H1 (cell line): ENCODE results near the gene PDF. TPM values are rescaled to one million over a fixed set of nuclear protein-coding genes. Genes with fewer than 3 reads are reported as not detected.

Experiments used
- CTCF ChIA-PET: fragments of 300-600 bp; sonication (Branson Sonifier 250); formaldehyde crosslinking; loops from one replicate; lab custom pipeline; 2021; ENCODE audit not compliant: partially characterized antibody; lab: Charles Lee
- POLR2A ChIA-PET: fragments of 300-600 bp; sonication (Branson Sonifier 250); formaldehyde crosslinking; loops from one replicate; lab custom pipeline; 2021; ENCODE audit warnings: inconsistent platforms; ENCODE audit not compliant: partially characterized antibody; lab: Charles Lee
- DNase-seq, 2 experiments: peaks; one replicate each; pipeline versions ENCODE4 v3.0.0 to v3.0.0-alpha.2; 2010 to 2022; ENCODE audit warnings: low spot score in 2 of 2, low read depth in 1 of 2, mixed read lengths in 1 of 2
- FAIRE-seq: peaks from 2 replicates; lab custom pipeline; 2011; peaks lifted over from hg19 to GRCh38; lab: Jason Lieb, UNC
- H2AFZ ChIP-seq: 2 replicates; pipeline ENCODE4 v1.8.1; 2012; ENCODE audit warnings: low read length, inconsistent platforms
- H2AK5ac ChIP-seq: 2 replicates; pipeline ENCODE4 v1.6.1; 2013; ENCODE audit warnings: low read depth, low read length
- H2BK120ac ChIP-seq: replicated peaks from 2 replicates; pipeline ENCODE3; 2013; ENCODE audit warnings: low read depth, low read length, inconsistent platforms
- H2BK12ac ChIP-seq: 2 replicates; pipeline ENCODE4 v1.6.1; 2013; ENCODE audit warnings: low read depth, low read length
- H2BK15ac ChIP-seq: 2 replicates; pipeline ENCODE4 v1.6.1; 2013; ENCODE audit warnings: low read length
- H2BK20ac ChIP-seq: 2 replicates; pipeline ENCODE4 v1.6.1; 2013; ENCODE audit warnings: low read length
- H2BK5ac ChIP-seq: 2 replicates; pipeline ENCODE4 v1.6.1; 2013; ENCODE audit warnings: low read depth, low read length
- H3K14ac ChIP-seq: 2 replicates; pipeline ENCODE4 v1.6.1; 2013; ENCODE audit warnings: inconsistent platforms; ENCODE audit not compliant: insufficient read length
- H3K18ac ChIP-seq: 2 replicates; pipeline ENCODE4 v1.6.1; 2013; ENCODE audit warnings: low read length; ENCODE audit errors: extremely low read depth
- H3K23ac ChIP-seq: 2 replicates; pipeline ENCODE4 v1.6.1; 2013; ENCODE audit warnings: inconsistent platforms; ENCODE audit not compliant: insufficient read length
- H3K23me2 ChIP-seq: 2 replicates; pipeline ENCODE4 v1.6.1; 2013; ENCODE audit warnings: low read depth, low read length
- H3K27ac ChIP-seq: 2 replicates; pipeline ENCODE4 v1.6.1; 2011; ENCODE audit warnings: low read depth, low read length, inconsistent platforms
- H3K27me3 ChIP-seq, 4 experiments: replicated peaks in 1 of 4; 1 replicate in 1 of 4; 2 replicates in 3 of 4; pipeline versions ENCODE4 v1.6.1 to v1.8.1; 2011 to 2013; ENCODE audit warnings: low read length in 3 of 4, mild to moderate bottlenecking in 3 of 4, inconsistent platforms in 2 of 4, mixed read lengths in 2 of 4, moderate library complexity in 1 of 4; ENCODE audit not compliant: control insufficient read depth in 3 of 4, insufficient read depth in 3 of 4; ENCODE audit errors: extremely low read depth in 1 of 4
- H3K36me3 ChIP-seq, 4 experiments: 2 replicates each; pipeline versions ENCODE4 v1.6.1 to v1.8.1; 2011 to 2013; ENCODE audit warnings: mild to moderate bottlenecking in 4 of 4, low read length in 3 of 4, moderate library complexity in 2 of 4, control low read depth in 1 of 4, inconsistent platforms in 1 of 4; ENCODE audit not compliant: insufficient read depth in 4 of 4, control insufficient read depth in 2 of 4
- H3K4ac ChIP-seq: replicated peaks from 2 replicates; pipeline ENCODE3; 2013; ENCODE audit warnings: low read length, low read depth, mixed read lengths, inconsistent platforms; ENCODE audit not compliant: insufficient read length
- H3K4me1 ChIP-seq, 4 experiments: replicated peaks in 1 of 4; 1 replicate in 1 of 4; 2 replicates in 3 of 4; pipeline versions ENCODE4 v1.6.1 to v1.8.1; 2011 to 2013; ENCODE audit warnings: low read length in 3 of 4, inconsistent platforms in 2 of 4, mixed read lengths in 1 of 4; ENCODE audit not compliant: insufficient read depth in 4 of 4, control insufficient read depth in 3 of 4
- H3K4me2 ChIP-seq, 2 experiments: 2 replicates each; pipeline versions ENCODE4 v1.6.1 to v1.8.1; 2011 to 2013; ENCODE audit warnings: low read depth in 2 of 2, low read length in 2 of 2, control low read depth in 1 of 2, inconsistent platforms in 1 of 2, mild to moderate bottlenecking in 1 of 2; ENCODE audit not compliant: insufficient read depth in 1 of 2
- H3K4me3 ChIP-seq, 4 experiments: fragments of 200-600, 300-600 bp in 1 of 4; sonication (generic), shearing (Covaris generic), sonication (Bioruptor Twin) in 1 of 4; 2 replicates each; pipeline versions ENCODE4 v1.5.1 to v1.8.1; 2011 to 2016; ENCODE audit warnings: low read length in 4 of 4, low read depth in 3 of 4, control low read depth in 2 of 4, inconsistent platforms in 2 of 4, mild to moderate bottlenecking in 2 of 4, mixed read lengths in 1 of 4, moderate library complexity in 1 of 4; ENCODE audit not compliant: insufficient read depth in 2 of 4; ENCODE audit errors: extremely low read depth in 1 of 4
- H3K56ac ChIP-seq: replicated peaks from 2 replicates; pipeline ENCODE3; 2013; ENCODE audit warnings: low read depth, mild to moderate bottlenecking, mixed read lengths, low read length, inconsistent platforms; ENCODE audit not compliant: insufficient read length
- H3K79me1 ChIP-seq: 2 replicates; pipeline ENCODE4 v1.6.1; 2013; ENCODE audit warnings: low read depth, low read length, control low read depth
- H3K79me2 ChIP-seq, 2 experiments: 2 replicates each; pipeline versions ENCODE4 v1.6.1 to v1.8.1; 2012 to 2013; ENCODE audit warnings: low read length in 2 of 2, mild to moderate bottlenecking in 2 of 2, inconsistent platforms in 1 of 2; ENCODE audit not compliant: insufficient read depth in 2 of 2, control insufficient read depth in 1 of 2
- H3K9ac ChIP-seq, 4 experiments: replicated peaks in 1 of 4; 1 replicate in 1 of 4; 2 replicates in 3 of 4; pipeline versions ENCODE4 v1.6.1 to v1.8.1; 2011 to 2013; ENCODE audit warnings: low read depth in 3 of 4, low read length in 3 of 4, control low read depth in 2 of 4, mild to moderate bottlenecking in 2 of 4, moderate library complexity in 2 of 4, inconsistent platforms in 1 of 4; ENCODE audit errors: extremely low read depth in 1 of 4
- H3K9me3 ChIP-seq, 2 experiments: 2 replicates each; pipeline versions ENCODE4 v1.6.1 to v1.8.1; 2012 to 2013; ENCODE audit warnings: mild to moderate bottlenecking in 2 of 2, moderate library complexity in 2 of 2, control low read depth in 1 of 2, inconsistent platforms in 1 of 2, low read depth in 1 of 2, low read length in 1 of 2, mixed read lengths in 1 of 2; ENCODE audit not compliant: insufficient read depth in 2 of 2
- H4K20me1 ChIP-seq, 2 experiments: replicated peaks in 1 of 2; 2 replicates each; pipeline versions ENCODE3 to v1.8.1; 2011 to 2013; ENCODE audit warnings: inconsistent platforms in 2 of 2, low read length in 2 of 2, mild to moderate bottlenecking in 1 of 2; ENCODE audit not compliant: insufficient read depth in 2 of 2, control insufficient read depth in 1 of 2
- H4K5ac ChIP-seq: 2 replicates; pipeline ENCODE4 v1.6.1; 2013; ENCODE audit warnings: low read length, low read depth, mixed read lengths, inconsistent platforms; ENCODE audit not compliant: insufficient read length
- H4K8ac ChIP-seq: 2 replicates; pipeline ENCODE4 v1.8.0; 2013; ENCODE audit warnings: mild to moderate bottlenecking, moderate library complexity, low read length, inconsistent platforms; ENCODE audit not compliant: insufficient read depth; ENCODE audit errors: extremely low read depth
- H4K91ac ChIP-seq: replicated peaks from 2 replicates; pipeline ENCODE3; 2013; ENCODE audit warnings: low read length, mixed read lengths, inconsistent platforms; ENCODE audit not compliant: insufficient read length
- ATF3 ChIP-seq: IDR thresholded peaks from 2 replicates; pipeline ENCODE4 v1.6.1; 2011; ENCODE audit warnings: low read depth, mild to moderate bottlenecking, low read length; ENCODE audit not compliant: insufficient read depth
- JUND ChIP-seq: IDR thresholded peaks from 2 replicates; pipeline ENCODE4 v1.6.1; 2011; ENCODE audit warnings: mild to moderate bottlenecking, improper control_type of control experiment, low read length
- KDM5A ChIP-seq: fragments of 200-600 bp; IDR thresholded peaks from 2 replicates; pipeline ENCODE4 v1.7.1; 2012; ENCODE audit warnings: mild to moderate bottlenecking, low read length, inconsistent platforms, mixed read lengths
- RAD21 ChIP-seq, 2 experiments: IDR thresholded peaks in 1 of 2; conservative IDR thresholded peaks in 1 of 2; 2 replicates each; pipeline ENCODE4 v1.6.1; 2011; ENCODE audit warnings: low read depth in 2 of 2, low read length in 2 of 2, improper control_type of control experiment in 1 of 2, inconsistent platforms in 1 of 2, mild to moderate bottlenecking in 1 of 2, moderate library complexity in 1 of 2
- SIX5 ChIP-seq: IDR thresholded peaks from 2 replicates; pipeline ENCODE4 v1.6.1; 2011; ENCODE audit warnings: mild to moderate bottlenecking, low read depth, low read length
- SP4 ChIP-seq: IDR thresholded peaks from 2 replicates; pipeline ENCODE4 v1.6.1; 2012; ENCODE audit warnings: low read length, inconsistent platforms
- TBP ChIP-seq: IDR thresholded peaks from 2 replicates; pipeline ENCODE4 v1.6.1; 2011; ENCODE audit warnings: low read depth, low read length, improper control_type of control experiment
- WGBS, 2 experiments: shearing (Covaris generic) in 1 of 2; methylation state at CpG; one replicate each; pipeline versions ENCODE4 v1.1.6 to v1.1.7; 2013 to 2015; ENCODE audit warnings: low lambda C conversion rate in 2 of 2, mixed read lengths in 2 of 2, inconsistent platforms in 1 of 2, low coverage in 1 of 2, missing lambda C conversion rate in 1 of 2; ENCODE audit not compliant: insufficient replicate concordance in 2 of 2, insufficient coverage in 1 of 2, insufficient read length in 1 of 2; ENCODE audit errors: extremely low coverage in 1 of 2, missing lambda C conversion rate in 1 of 2; 5-methylcytosine and 5-hydroxymethylcytosine counted together
- polyA plus RNA-seq, 7 experiments: library from polyadenylated mRNA; depleted of rRNA in 3 of 7; stranded (reverse) in 5 of 7; unstranded in 2 of 7; fragments of >200 nt in 5 of 7; fragments of 200-250 nt in 2 of 7; gene quantifications; 1 replicate in 5 of 7; 2 replicates in 1 of 7; 4 replicates in 1 of 7; pipeline versions ENCODE4 v1.2.1 to v1.2.3, GENCODE V29; 2011 to 2013; ENCODE audit warnings: missing spikeins in 2 of 7, mixed read lengths in 2 of 7
- total RNA-seq: library from RNA; stranded (reverse); fragmentation: NEBNext Ultra II Directional; extraction: Animal tissue kit (Norgen Biotek cat#: 25700); gene quantifications from 2 replicates; pipeline ENCODE4 v1.2.1, GENCODE V29; 2021

Gene PDF
- total and polyA plus RNA-seq, 2 of the 8 experiments (the other 6 are each of a cell fraction or from before 2014, with no cell fraction given): 17.7 to 23.9 TPM

DNA sequence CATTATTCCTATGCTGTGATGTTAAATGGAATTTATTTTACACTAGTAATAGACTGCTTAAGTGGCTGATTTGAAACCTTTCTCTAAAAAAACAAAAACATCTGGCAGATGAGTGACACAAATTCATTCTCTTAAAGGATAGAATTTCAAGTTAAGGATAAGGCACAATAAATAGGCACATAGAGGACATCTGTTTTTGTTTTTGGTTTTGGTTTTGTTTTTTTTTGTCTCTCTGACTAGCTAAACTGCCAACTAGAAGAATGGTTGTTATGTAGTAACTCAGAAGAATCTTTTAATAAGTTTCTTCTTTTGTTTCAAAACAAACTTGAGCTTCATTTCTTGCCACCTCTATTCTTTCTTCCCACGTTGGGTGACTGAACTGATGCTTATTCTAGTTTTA, 24.4 kb downstream of the PDF start:
- peaks cover 0 to 4% (median 2%) of the 10 kb centered on the region in 4 experiments; a peak in 3 of 8 replicates for H3K36me3 ChIP-seq
- no peak overlapping the region for H3K4me2 ChIP-seq
- no peak overlapping the region for H3K14ac ChIP-seq
- no peak overlapping the region for H4K5ac ChIP-seq
- no peaks in the 10 kb centered on the region for H3K23me2 ChIP-seq
- H4K20me1 ChIP-seq: no peaks in the 10 kb centered on the region
- H3K27me3 ChIP-seq: no peaks in the 10 kb centered on the region
- no peak overlapping the region for H2BK120ac ChIP-seq
- FAIRE-seq: no peak
- H3K4ac ChIP-seq: no peak overlapping the region
- H2BK15ac ChIP-seq: no peak overlapping the region
- CTCF ChIA-PET: interaction anchor here (1.5 kb wide), 1 partner anchor 113 kb away, joined by 3 read pairs; no protein-coding TSS in a partner anchor
- no peak overlapping the region for H3K23ac ChIP-seq
- H3K79me1 ChIP-seq: no peaks in the 10 kb centered on the region
- H4K91ac ChIP-seq: no peak overlapping the region
- H3K79me2 ChIP-seq: no peaks in the 10 kb centered on the region
- no peak overlapping the region for H2BK12ac ChIP-seq
- H4K8ac ChIP-seq: no peak overlapping the region
- H3K4me3 ChIP-seq: no peak overlapping the region
- H3K56ac ChIP-seq: no peak overlapping the region
- POLR2A ChIA-PET: interaction anchor here (0.7 kb wide), 1 partner anchor 20 kb away, joined by 4 read pairs; no protein-coding TSS in a partner anchor
- H3K9ac ChIP-seq: no peak overlapping the region
- H3K18ac ChIP-seq: no peak overlapping the region
- H3K9me3 ChIP-seq: no peaks in the 10 kb centered on the region
- H3K27ac ChIP-seq: no peak overlapping the region
- no peak overlapping the region for H2BK5ac ChIP-seq
- no peak overlapping the region for H2AFZ ChIP-seq
- H3K4me1 ChIP-seq: peaks cover 0 to 3% (median 0%) of the 10 kb centered on the region in 4 experiments; a peak in 1 of 7 replicates
- H2AK5ac ChIP-seq: no peak overlapping the region
- H2BK20ac ChIP-seq: no peak overlapping the region
- WGBS, 2 experiments: 82% methylated on average over 1 of the region's 1 CpG; no CpG with 5 or more reads in 1 of the 2 experiments
- TF ChIP-seq SIX5 (no peak), ATF3 (no peak), SP4 (no peak), JUND (no peak), RAD21 (IDR thresholded peaks at IDR 0.05 in 1 of 2, conservative IDR thresholded peaks at IDR 0.05 in 1 of 2; ENCODE audit: low read depth in 2 of 2, low read length in 2 of 2) (no peak), TBP (no peak), KDM5A (no peak)
- no peak for DNase-seq
